Uterus (tissue), 2 donors: Measurements from ENCODE around the gene CLASP2.

ENCODE experiments used
- POLR2A ChIP-seq, 2 donors: fragments of 450-650 bp; IDR thresholded peaks; one replicate each; pipeline ENCODE4 v1.6.1; 2016; ENCODE audit warnings: antibody characterized with exemption in 2 of 2, mild to moderate bottlenecking in 1 of 2, moderate library complexity in 1 of 2
- TF ChIP-seq, protein P1 (sequence below), 4 experiments: fragments of 200-600 bp in 2 of 4; fragments of 450-650 bp in 2 of 4; sonication (generic) in 2 of 4; IDR thresholded peaks; one replicate each; pipeline ENCODE4 v1.5.1; 2016 to 2019; ENCODE audit warnings: antibody characterized with exemption in 4 of 4, mild to moderate bottlenecking in 2 of 4, moderate library complexity in 1 of 4

DNA sequence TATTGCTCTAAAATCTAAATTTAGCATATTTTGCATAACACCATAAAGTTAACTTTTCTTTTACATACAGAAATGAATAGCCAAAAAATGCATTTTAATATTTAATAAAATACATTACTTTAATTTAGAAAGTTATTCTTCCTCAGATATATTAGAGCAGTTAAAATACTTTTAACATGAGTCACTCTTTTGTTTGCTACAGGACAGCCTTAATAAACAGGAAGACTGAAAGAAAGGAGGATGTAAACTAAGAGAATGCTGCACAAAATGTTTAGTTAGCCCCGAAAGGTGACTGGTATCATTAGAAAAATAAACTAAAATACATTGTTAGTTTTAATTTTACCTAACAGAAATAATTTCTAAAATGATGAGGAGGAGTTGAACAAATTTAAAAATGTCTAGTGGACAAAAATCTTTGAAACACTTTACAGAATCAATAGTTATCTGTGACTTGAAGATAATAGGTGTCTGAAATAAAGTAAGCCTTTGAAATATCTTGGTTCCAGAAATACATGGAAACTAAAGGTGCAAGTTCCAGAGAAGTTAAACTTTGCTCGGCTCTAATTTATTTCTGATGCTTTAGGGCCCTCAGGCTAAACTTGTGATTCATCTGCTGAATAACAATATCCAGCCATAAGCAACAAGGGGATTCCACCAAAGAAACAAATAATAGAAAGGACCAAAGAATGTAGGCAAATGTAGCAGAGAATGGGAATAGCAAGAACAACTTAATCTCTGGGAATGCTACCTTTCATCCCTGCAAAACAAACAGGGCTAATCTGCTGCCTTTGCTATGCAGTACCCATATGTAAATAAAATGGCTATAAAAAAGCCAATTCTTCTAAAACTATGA is 139.5 kb downstream of the CLASP2 start:
- TF ChIP-seq POLR2A (IDR thresholded peaks at IDR 0.05) = no peak
- TF ChIP-seq, protein P1, sequence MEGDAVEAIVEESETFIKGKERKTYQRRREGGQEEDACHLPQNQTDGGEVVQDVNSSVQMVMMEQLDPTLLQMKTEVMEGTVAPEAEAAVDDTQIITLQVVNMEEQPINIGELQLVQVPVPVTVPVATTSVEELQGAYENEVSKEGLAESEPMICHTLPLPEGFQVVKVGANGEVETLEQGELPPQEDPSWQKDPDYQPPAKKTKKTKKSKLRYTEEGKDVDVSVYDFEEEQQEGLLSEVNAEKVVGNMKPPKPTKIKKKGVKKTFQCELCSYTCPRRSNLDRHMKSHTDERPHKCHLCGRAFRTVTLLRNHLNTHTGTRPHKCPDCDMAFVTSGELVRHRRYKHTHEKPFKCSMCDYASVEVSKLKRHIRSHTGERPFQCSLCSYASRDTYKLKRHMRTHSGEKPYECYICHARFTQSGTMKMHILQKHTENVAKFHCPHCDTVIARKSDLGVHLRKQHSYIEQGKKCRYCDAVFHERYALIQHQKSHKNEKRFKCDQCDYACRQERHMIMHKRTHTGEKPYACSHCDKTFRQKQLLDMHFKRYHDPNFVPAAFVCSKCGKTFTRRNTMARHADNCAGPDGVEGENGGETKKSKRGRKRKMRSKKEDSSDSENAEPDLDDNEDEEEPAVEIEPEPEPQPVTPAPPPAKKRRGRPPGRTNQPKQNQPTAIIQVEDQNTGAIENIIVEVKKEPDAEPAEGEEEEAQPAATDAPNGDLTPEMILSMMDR (IDR thresholded peaks at IDR 0.05) = no peak
